ENCODE data around the gene YBX2.

Gene YBX2

DNA sequence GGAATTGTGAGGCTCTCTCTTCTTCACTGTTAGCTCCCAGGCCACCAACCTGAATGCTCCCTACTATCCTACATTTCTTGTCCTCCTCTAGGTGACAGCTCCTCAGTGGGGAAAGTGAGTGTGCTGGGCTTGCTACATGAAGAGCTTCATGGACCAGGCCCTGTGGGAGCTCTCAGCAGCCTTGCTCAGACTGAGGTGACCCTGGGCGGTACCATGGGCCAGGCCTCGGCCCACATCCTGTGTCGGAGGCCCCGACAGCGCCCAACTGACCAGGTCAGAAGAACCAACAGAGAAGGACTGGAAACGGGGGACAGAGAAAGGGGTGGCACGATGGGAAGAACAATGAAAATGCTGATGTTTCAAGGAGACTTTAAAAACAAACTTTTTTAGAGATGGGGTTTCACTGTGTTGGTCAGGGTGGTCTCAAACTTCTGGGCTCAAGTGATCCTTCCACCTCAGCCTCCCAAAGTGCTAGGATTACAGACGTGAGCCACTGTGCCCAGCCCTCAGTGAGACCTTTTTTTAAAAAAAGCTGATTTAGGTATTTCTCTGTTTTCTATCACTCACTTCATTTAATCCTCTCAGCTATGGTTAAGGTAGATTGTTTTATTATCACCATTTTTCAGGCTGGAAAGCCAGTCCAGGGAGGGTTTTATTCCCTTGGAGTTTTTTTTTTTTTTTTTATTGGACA, 37.5 kb downstream of the YBX2 start (continued):
- TF ChIP-seq, protein P1, sequence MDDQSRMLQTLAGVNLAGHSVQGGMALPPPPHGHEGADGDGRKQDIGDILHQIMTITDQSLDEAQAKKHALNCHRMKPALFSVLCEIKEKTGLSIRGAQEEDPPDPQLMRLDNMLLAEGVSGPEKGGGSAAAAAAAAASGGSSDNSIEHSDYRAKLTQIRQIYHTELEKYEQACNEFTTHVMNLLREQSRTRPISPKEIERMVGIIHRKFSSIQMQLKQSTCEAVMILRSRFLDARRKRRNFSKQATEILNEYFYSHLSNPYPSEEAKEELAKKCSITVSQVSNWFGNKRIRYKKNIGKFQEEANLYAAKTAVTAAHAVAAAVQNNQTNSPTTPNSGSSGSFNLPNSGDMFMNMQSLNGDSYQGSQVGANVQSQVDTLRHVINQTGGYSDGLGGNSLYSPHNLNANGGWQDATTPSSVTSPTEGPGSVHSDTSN (CRISPR knock-in tag; IDR thresholded peaks at IDR 0.05) = no peak
- TF ChIP-seq, protein P2, sequence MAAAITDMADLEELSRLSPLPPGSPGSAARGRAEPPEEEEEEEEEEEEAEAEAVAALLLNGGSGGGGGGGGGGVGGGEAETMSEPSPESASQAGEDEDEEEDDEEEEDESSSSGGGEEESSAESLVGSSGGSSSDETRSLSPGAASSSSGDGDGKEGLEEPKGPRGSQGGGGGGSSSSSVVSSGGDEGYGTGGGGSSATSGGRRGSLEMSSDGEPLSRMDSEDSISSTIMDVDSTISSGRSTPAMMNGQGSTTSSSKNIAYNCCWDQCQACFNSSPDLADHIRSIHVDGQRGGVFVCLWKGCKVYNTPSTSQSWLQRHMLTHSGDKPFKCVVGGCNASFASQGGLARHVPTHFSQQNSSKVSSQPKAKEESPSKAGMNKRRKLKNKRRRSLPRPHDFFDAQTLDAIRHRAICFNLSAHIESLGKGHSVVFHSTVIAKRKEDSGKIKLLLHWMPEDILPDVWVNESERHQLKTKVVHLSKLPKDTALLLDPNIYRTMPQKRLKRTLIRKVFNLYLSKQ (tag by site-specific recombination; IDR thresholded peaks at IDR 0.05; ENCODE audit: borderline replicate concordance) = no peak
- no peak for TF ChIP-seq ZNF549 (tag by site-specific recombination; IDR thresholded peaks at IDR 0.05)

- POLR2A ChIA-PET = interaction anchor here (2.5 kb wide), 1 partner anchor 9 kb away, joined by 10 read pairs; no protein-coding TSS in a partner anchor
- Histone ChIP-seq H3K36me3 (ENCODE audit: control insufficient read depth in 2 of 2, insufficient read depth in 1 of 2, low read length in 2 of 2) (peaks cover 41 to 63% of the 10 kb centered on the region in 2 experiments), H3K4me1 (ENCODE audit: control insufficient read depth, insufficient read depth, low read length) (peaks cover 9% of the 10 kb centered on the region; the same call in 1 of the 2 replicates), H3K9me3 (ENCODE audit: control insufficient read depth, insufficient read depth, low read depth, low read length) (no peaks in the 10 kb centered on the region), H3K4me3 (ENCODE audit: low read depth, low read length) (no peak overlapping the region), H3K27ac (ENCODE audit: extremely low read depth, low read depth, low read length) (no peak overlapping the region)
- TF ChIP-seq ZBTB1 (tag by site-specific recombination; IDR thresholded peaks at IDR 0.05) (no peak), ZBTB8A (tag by site-specific recombination; IDR thresholded peaks at IDR 0.05) (no peak), ZNF560 (tag by site-specific recombination; IDR thresholded peaks at IDR 0.05; ENCODE audit: borderline replicate concordance) (no peak), ZNF394 (tag by site-specific recombination; IDR thresholded peaks at IDR 0.05; ENCODE audit: borderline replicate concordance) (no peak), ZNF670 (tag by site-specific recombination; IDR thresholded peaks at IDR 0.05; ENCODE audit: low read depth) (no peak), ZNF416 (tag by site-specific recombination; IDR thresholded peaks at IDR 0.05) (no peak), ZNF548 (tag by site-specific recombination; IDR thresholded peaks at IDR 0.05) (no peak), ZNF366 (tag by site-specific recombination; conservative IDR thresholded peaks at IDR 0.05) (no peak), ZNF2 (tag by site-specific recombination; IDR thresholded peaks at IDR 0.05) (no peak)
- TF ChIP-seq, protein P1 (CRISPR knock-in tag; IDR thresholded peaks at IDR 0.05) = no peak
- TF ChIP-seq, protein P3, sequence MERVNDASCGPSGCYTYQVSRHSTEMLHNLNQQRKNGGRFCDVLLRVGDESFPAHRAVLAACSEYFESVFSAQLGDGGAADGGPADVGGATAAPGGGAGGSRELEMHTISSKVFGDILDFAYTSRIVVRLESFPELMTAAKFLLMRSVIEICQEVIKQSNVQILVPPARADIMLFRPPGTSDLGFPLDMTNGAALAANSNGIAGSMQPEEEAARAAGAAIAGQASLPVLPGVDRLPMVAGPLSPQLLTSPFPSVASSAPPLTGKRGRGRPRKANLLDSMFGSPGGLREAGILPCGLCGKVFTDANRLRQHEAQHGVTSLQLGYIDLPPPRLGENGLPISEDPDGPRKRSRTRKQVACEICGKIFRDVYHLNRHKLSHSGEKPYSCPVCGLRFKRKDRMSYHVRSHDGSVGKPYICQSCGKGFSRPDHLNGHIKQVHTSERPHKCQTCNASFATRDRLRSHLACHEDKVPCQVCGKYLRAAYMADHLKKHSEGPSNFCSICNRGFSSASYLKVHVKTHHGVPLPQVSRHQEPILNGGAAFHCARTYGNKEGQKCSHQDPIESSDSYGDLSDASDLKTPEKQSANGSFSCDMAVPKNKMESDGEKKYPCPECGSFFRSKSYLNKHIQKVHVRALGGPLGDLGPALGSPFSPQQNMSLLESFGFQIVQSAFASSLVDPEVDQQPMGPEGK (tag by site-specific recombination; IDR thresholded peaks at IDR 0.05) = no peak
- TF ChIP-seq, protein P4, sequence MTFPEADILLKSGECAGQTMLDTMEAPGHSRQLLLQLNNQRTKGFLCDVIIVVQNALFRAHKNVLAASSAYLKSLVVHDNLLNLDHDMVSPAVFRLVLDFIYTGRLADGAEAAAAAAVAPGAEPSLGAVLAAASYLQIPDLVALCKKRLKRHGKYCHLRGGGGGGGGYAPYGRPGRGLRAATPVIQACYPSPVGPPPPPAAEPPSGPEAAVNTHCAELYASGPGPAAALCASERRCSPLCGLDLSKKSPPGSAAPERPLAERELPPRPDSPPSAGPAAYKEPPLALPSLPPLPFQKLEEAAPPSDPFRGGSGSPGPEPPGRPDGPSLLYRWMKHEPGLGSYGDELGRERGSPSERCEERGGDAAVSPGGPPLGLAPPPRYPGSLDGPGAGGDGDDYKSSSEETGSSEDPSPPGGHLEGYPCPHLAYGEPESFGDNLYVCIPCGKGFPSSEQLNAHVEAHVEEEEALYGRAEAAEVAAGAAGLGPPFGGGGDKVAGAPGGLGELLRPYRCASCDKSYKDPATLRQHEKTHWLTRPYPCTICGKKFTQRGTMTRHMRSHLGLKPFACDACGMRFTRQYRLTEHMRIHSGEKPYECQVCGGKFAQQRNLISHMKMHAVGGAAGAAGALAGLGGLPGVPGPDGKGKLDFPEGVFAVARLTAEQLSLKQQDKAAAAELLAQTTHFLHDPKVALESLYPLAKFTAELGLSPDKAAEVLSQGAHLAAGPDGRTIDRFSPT (tag by site-specific recombination; IDR thresholded peaks at IDR 0.05) = no peak
- TF ChIP-seq, protein P5, sequence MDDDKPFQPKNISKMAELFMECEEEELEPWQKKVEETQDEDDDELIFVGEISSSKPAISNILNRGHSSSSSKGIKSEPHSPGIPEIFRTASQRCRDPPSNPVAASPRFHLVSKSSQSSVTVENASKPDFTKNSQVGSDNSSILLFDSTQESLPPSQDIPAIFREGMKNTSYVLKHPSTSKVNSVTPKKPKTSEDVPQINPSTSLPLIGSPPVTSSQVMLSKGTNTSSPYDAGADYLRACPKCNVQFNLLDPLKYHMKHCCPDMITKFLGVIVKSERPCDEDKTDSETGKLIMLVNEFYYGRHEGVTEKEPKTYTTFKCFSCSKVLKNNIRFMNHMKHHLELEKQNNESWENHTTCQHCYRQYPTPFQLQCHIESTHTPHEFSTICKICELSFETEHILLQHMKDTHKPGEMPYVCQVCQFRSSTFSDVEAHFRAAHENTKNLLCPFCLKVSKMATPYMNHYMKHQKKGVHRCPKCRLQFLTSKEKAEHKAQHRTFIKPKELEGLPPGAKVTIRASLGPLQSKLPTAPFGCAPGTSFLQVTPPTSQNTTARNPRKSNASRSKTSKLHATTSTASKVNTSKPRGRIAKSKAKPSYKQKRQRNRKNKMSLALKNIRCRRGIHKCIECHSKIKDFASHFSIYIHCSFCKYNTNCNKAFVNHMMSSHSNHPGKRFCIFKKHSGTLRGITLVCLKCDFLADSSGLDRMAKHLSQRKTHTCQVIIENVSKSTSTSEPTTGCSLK (tag by site-specific recombination; IDR thresholded peaks at IDR 0.05) = no peak
- CTCF ChIA-PET = interaction anchor here (1.0 to 1.7 kb wide), 2 partner anchors 42 kb away, joined by 4 to 7 read pairs; no protein-coding TSS in a partner anchor
These were observed 39.9 kb downstream of the YBX2 start for GRCh38 chr17:7254511-7254910.

All from HEK293 (cell line).